HG03378 (cell line): Measurements from ENCODE around the gene SSU72.

ENCODE experiments used
- ATAC-seq: cut with Tn5 transposase; IDR thresholded peaks from one replicate; pipeline ENCODE4 v1.9.1; 2021; ENCODE audit warnings: mild to moderate bottlenecking, moderate library complexity; ENCODE audit not compliant: unreplicated experiment

The SSU72 gene

GRCh38 chr1:1612104-1612400, 37.4 kb upstream of the SSU72 start:
- ATAC-seq: no peak

GRCh38 chr1:1610796-1611195, 36.1 kb upstream of the SSU72 start:
- no peak for ATAC-seq

GRCh38 chr1:1609822-1610485, 35.3 kb upstream of the SSU72 start:
- ATAC-seq: no peak

GRCh38 chr1:1606232-1606631, 31.6 kb upstream of the SSU72 start:
- ATAC-seq: no peak

- no peak for ATAC-seq
Measured at GRCh38 chr1:1605724-1606123, 31.1 kb upstream of the SSU72 start.

GRCh38 chr1:1605034-1605591, 30.4 kb upstream of the SSU72 start:
- ATAC-seq: no peak

GRCh38 chr1:1604374-1605033, 29.8 kb upstream of the SSU72 start:
- no peak for ATAC-seq

- no peak for ATAC-seq
Measured at GRCh38 chr1:1603671-1604373, 29.2 kb upstream of the SSU72 start.

- ATAC-seq: no peak
Measured at GRCh38 chr1:1602968-1603506, 28.4 kb upstream of the SSU72 start.

GRCh38 chr1:1602304-1602967, 27.8 kb upstream of the SSU72 start:
- ATAC-seq: no peak

- no peak for ATAC-seq
Measured at GRCh38 chr1:1601564-1602303, 27.1 kb upstream of the SSU72 start.

GRCh38 chr1:1600861-1601563, 26.3 kb upstream of the SSU72 start:
- no peak for ATAC-seq

- no peak for ATAC-seq
Measured at GRCh38 chr1:1599935-1600860, 25.5 kb upstream of the SSU72 start, which contains the start of gene FNDC10. Gene FNDC10, minus strand, starts transcription at chr1:1600135. Its CDS starts 120 bp downstream, at chr1:1600015.

GRCh38 chr1:1599030-1599934, 24.6 kb upstream of the SSU72 start:
- no peak for ATAC-seq

- no peak for ATAC-seq
Measured at GRCh38 chr1:1598720-1599029, 24.0 kb upstream of the SSU72 start.

GRCh38 chr1:1598051-1598719, 23.5 kb upstream of the SSU72 start:
- no peak for ATAC-seq

- no peak for ATAC-seq
Measured at GRCh38 chr1:1597275-1597930, 22.7 kb upstream of the SSU72 start.
